Loucy (cell line): ENCODE measurements around the gene EPN2.

Experiments
- H2AFZ ChIP-seq: fragments of 200-600 bp; sonication (generic); 2 replicates; pipeline ENCODE4 v1.6.0; 2016; ENCODE audit warnings: antibody characterized with exemption, mild to moderate bottlenecking, low read length, moderate library complexity
- H3F3A ChIP-seq: fragments of 200-600 bp; 2 replicates; pipeline ENCODE4 v1.6.0; 2016; ENCODE audit warnings: antibody characterized with exemption, low read depth, mild to moderate bottlenecking
- H3K27me3 ChIP-seq: fragments of 200-600 bp; sonication (generic); 2 replicates; pipeline ENCODE4 v1.6.1; 2014; ENCODE audit warnings: low read length, mild to moderate bottlenecking; ENCODE audit not compliant: insufficient read depth, poor library complexity, severe bottlenecking
- H3K36me3 ChIP-seq: fragments of 200-600 bp; sonication (generic); 2 replicates; pipeline ENCODE4 v1.6.1; 2016; ENCODE audit warnings: low read length; ENCODE audit not compliant: insufficient read depth
- H3K4me1 ChIP-seq: fragments of 200-600 bp; sonication (generic); 2 replicates; pipeline ENCODE4 v1.5.1; 2014; ENCODE audit warnings: low read length, mild to moderate bottlenecking; ENCODE audit not compliant: insufficient read depth, poor library complexity, severe bottlenecking
- H3K4me2 ChIP-seq: fragments of 200-600 bp; sonication (generic); 2 replicates; pipeline ENCODE4 v1.6.0; 2014; ENCODE audit warnings: antibody characterized with exemption, low read length, low read depth, mild to moderate bottlenecking; ENCODE audit not compliant: poor library complexity, severe bottlenecking
- H3K4me3 ChIP-seq: fragments of 200-600 bp; sonication (generic); 2 replicates; pipeline ENCODE4 v1.5.1; 2014; ENCODE audit warnings: low read length, mild to moderate bottlenecking, mixed read lengths; ENCODE audit not compliant: poor library complexity, severe bottlenecking
- H3K79me2 ChIP-seq: fragments of 200-600 bp; sonication (generic); 2 replicates; pipeline ENCODE4 v1.6.1; 2014; ENCODE audit warnings: low read length; ENCODE audit not compliant: insufficient read depth
- H3K9ac ChIP-seq: fragments of 200-600 bp; sonication (generic); 2 replicates; pipeline ENCODE4 v1.6.0; 2014; ENCODE audit warnings: mild to moderate bottlenecking, low read depth, low read length, moderate library complexity; ENCODE audit not compliant: poor library complexity, severe bottlenecking
- H3K9me2 ChIP-seq: fragments of 200-600 bp; sonication (generic); replicated peaks from 2 replicates; pipeline ENCODE4 v1.6.1; 2016; ENCODE audit warnings: low read depth, low read length, mixed read lengths
- H3K9me3 ChIP-seq: fragments of 200-600 bp; sonication (generic); 2 replicates; pipeline ENCODE4 v1.6.1; 2014; ENCODE audit warnings: mild to moderate bottlenecking, antibody characterized with exemption, low read length, low read depth; ENCODE audit not compliant: insufficient read depth
- H4K20me1 ChIP-seq: fragments of 200-600 bp; sonication (generic); 2 replicates; pipeline ENCODE4 v1.6.0; 2014; ENCODE audit warnings: antibody characterized with exemption, low read length, mild to moderate bottlenecking; ENCODE audit not compliant: insufficient read depth, poor library complexity, severe bottlenecking
- EZH2phosphoT487 ChIP-seq: fragments of 200-600 bp; IDR thresholded peaks from 2 replicates; pipeline ENCODE4 v1.6.1; 2018; ENCODE audit warnings: antibody characterized with exemption, mild to moderate bottlenecking, moderate library complexity, borderline replicate concordance
- TF ChIP-seq, protein P1 (sequence below): fragments of 200-600 bp; sonication (generic); conservative IDR thresholded peaks from 2 replicates; pipeline ENCODE4 v1.5.1; 2014; ENCODE audit warnings: mild to moderate bottlenecking, antibody characterized with exemption, low read length

The EPN2 gene

DNA sequence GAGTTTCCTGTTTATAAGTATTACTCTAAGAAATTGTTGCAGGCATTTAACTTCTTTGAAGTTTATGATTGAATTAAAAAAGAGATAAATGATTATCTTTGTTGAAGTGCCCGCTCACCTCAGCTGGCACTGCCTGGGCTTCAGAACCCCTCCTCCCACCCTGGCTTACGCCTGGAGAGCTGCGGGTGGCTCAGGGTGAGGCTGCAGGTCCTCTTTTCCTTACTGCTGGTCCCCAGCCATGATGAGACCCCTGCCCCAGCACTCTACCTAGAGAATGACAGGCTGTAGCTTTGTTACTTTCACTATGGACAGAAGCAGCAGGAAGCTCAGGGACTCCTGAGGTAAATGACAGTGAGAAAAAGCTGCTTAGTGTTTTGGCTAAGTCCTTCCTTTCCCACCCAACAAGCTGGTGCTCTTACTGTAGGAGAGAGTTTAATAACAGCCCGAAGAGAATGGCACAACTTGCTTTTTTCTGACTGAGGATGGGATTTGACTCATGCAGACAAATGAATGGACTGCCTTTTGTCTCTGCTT is 62.1 kb downstream of the EPN2 start:
- Histone ChIP-seq H3K4me1 (peaks cover 15% of the 10 kb centered on the region), H4K20me1 (no peaks in the 10 kb centered on the region), H3K4me2 (no peak overlapping the region), H3K36me3 (no peaks in the 10 kb centered on the region), H3K9ac (no peak overlapping the region), H3K9me3 (no peaks in the 10 kb centered on the region), H3K9me2 (no peaks in the 10 kb centered on the region), H3K79me2 (no peaks in the 10 kb centered on the region), H3K4me3 (no peak overlapping the region), H3F3A (no peaks in the 10 kb centered on the region), H2AFZ (no peak overlapping the region), H3K27me3 (peaks cover 4% of the 10 kb centered on the region)
- no peak for TF ChIP-seq EZH2phosphoT487
- TF ChIP-seq, protein P1, sequence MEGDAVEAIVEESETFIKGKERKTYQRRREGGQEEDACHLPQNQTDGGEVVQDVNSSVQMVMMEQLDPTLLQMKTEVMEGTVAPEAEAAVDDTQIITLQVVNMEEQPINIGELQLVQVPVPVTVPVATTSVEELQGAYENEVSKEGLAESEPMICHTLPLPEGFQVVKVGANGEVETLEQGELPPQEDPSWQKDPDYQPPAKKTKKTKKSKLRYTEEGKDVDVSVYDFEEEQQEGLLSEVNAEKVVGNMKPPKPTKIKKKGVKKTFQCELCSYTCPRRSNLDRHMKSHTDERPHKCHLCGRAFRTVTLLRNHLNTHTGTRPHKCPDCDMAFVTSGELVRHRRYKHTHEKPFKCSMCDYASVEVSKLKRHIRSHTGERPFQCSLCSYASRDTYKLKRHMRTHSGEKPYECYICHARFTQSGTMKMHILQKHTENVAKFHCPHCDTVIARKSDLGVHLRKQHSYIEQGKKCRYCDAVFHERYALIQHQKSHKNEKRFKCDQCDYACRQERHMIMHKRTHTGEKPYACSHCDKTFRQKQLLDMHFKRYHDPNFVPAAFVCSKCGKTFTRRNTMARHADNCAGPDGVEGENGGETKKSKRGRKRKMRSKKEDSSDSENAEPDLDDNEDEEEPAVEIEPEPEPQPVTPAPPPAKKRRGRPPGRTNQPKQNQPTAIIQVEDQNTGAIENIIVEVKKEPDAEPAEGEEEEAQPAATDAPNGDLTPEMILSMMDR = no peak

DNA sequence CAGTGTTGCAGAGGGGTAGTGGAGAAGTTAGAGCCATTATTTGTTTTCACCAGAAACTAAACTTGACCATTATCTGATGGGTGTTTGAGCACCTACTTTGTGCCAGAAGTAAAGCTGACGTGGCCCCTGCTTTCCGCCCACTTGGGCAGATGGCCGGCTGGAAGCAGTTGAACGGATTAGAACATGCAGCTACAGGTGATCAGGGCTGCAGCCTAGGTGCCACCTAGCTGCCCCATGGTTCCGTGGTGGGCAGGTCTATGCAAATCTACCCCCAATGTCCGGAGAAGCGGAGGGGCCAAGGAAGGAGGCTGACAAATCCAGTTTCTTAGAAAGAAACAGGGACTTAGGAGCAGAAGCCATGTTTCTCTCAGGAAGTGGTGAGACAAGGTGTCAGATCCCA is 62.7 kb downstream of the EPN2 start:
- no peak overlapping the region for H2AFZ ChIP-seq
- no peaks in the 10 kb centered on the region for H3F3A ChIP-seq
- no peaks in the 10 kb centered on the region for H3K36me3 ChIP-seq
- H3K9me2 ChIP-seq = no peaks in the 10 kb centered on the region
- no peak overlapping the region for H3K9ac ChIP-seq
- H3K4me3 ChIP-seq = no peak overlapping the region
- no peaks in the 10 kb centered on the region for H4K20me1 ChIP-seq
- no peak overlapping the region for H3K4me2 ChIP-seq
- H3K27me3 ChIP-seq = peaks cover 4% of the 10 kb centered on the region
- H3K79me2 ChIP-seq = no peaks in the 10 kb centered on the region
- H3K4me1 ChIP-seq = peaks cover 21% of the 10 kb centered on the region
- H3K9me3 ChIP-seq = no peaks in the 10 kb centered on the region
- TF ChIP-seq EZH2phosphoT487 = no peak
- TF ChIP-seq, protein P1 = no peak

DNA sequence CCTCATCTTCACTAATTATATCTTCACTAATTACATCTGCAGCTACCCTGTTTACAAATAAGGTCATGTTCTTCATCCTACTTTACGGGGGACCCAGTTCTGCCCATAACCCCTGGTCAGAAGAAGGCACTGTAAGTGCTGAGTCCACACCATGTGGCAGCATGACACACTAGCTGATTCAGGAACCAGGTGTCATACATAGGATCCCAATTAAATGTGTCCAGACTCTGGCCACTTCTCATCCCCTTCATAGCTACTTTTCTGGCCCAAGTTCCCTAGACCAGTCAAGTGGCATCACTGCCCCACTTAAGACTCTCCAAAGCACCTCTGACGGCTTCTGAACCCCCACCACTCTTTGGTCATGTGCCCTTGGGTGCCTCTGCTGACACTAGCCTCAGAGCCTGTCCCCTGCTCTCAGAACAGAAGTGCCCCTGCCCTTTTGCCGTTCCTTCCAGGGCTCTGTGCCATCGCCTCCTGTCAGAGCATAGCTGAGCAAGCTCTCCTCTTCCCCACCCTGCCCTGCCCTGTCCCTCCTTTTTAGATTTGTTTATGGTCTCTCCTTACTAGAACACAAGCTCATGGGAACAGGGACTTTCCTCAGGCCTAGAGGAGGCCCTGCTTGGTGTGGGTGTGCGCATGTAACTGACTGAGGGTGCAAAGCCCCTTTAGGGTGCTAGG is 64.2 kb downstream of the EPN2 start:
- Histone ChIP-seq H3K79me2 (no peaks in the 10 kb centered on the region), H3F3A (no peaks in the 10 kb centered on the region), H2AFZ (no peak overlapping the region), H3K27me3 (peaks cover 4% of the 10 kb centered on the region), H3K36me3 (no peaks in the 10 kb centered on the region), H3K4me2 (no peak overlapping the region), H4K20me1 (no peaks in the 10 kb centered on the region), H3K4me3 (no peak overlapping the region), H3K4me1 (peaks cover 36% of the 10 kb centered on the region), H3K9me3 (no peaks in the 10 kb centered on the region), H3K9me2 (no peaks in the 10 kb centered on the region), H3K9ac (no peak overlapping the region)
- TF ChIP-seq EZH2phosphoT487 = no peak
- TF ChIP-seq, protein P1 = no peak
